H4 (cell line): ENCODE measurements around the gene BICRAL. TPM values are rescaled to one million over a fixed set of nuclear protein-coding genes. Genes with fewer than 3 reads are reported as not detected.
"Not testable (repeated sequence)": the region's sequence is repeated elsewhere in the genome, so short reads cannot be mapped to it uniquely, and the experiment has no call there.

Experiments used
- DNase-seq: peaks from one replicate; pipeline ENCODE4 v3.0.0-alpha.2; 2015; ENCODE audit warnings: low spot score
- total RNA-seq: library from RNA; depleted of rRNA; stranded (reverse); fragments of >200 nt; shearing (Covaris generic); gene quantifications from 2 replicates; pipeline ENCODE4 v1.2.3, GENCODE V29; 2014; rRNA removed

The BICRAL gene
- total RNA-seq, 1 experiment from 2014 or later: 3.4 TPM

- no peak for DNase-seq
These were observed 114.4 kb downstream of the BICRAL start for GRCh38 chr6:42896178-42896719.

- peak; percentile 51 for DNase-seq
These were observed 117.1 kb downstream of the BICRAL start for GRCh38 chr6:42898891-42899361.

- no peak for DNase-seq
These were observed 118.0 kb downstream of the BICRAL start for GRCh38 chr6:42899871-42900270.

GRCh38 chr6:42901538-42901957 is 119.7 kb downstream of the BICRAL start:
- DNase-seq: peak; percentile 86

- DNase-seq: not testable (repeated sequence)
These were observed 120.8 kb downstream of the BICRAL start for GRCh38 chr6:42902429-42903263.

- no peak for DNase-seq
These were observed 122.6 kb downstream of the BICRAL start for GRCh38 chr6:42904467-42904866.

GRCh38 chr6:42907336-42907735 is 125.5 kb downstream of the BICRAL start:
- no peak for DNase-seq

- no peak for DNase-seq
These were observed 128.0 kb downstream of the BICRAL start for GRCh38 chr6:42909835-42910234.

- DNase-seq: no peak
These were observed 129.5 kb downstream of the BICRAL start for GRCh38 chr6:42911171-42912021.

GRCh38 chr6:42914546-42914945 is 132.7 kb downstream of the BICRAL start:
- DNase-seq: no peak

- DNase-seq: no peak
These were observed 133.9 kb downstream of the BICRAL start, which contains the start of gene PTCRA for GRCh38 chr6:42915732-42916131. PTCRA (plus strand) TSS chr6:42916053; CDS start chr6:42916070, 17 bp downstream.

- DNase-seq: no peak
These were observed 134.4 kb downstream of the BICRAL start for GRCh38 chr6:42916288-42916687.

Other genes starting within 250 kb of the BICRAL start
- 14.9 and 16.3 TPM in 2 replicates for gene UBR2, start 218.0 kb upstream of the BICRAL start, total RNA-seq
- not detected in 2 replicates for gene PRPH2, start 59.5 kb upstream of the BICRAL start, total RNA-seq
- gene TBCC, start 35.9 kb upstream of the BICRAL start, total RNA-seq: 49.7 and 66.4 TPM in 2 replicates
- 188 and 203 TPM in 2 replicates for gene RPL7L1, start 97.6 kb downstream of the BICRAL start, total RNA-seq
- not detected in 2 replicates for gene PTCRA, start 134.0 kb downstream of the BICRAL start, total RNA-seq
- gene CNPY3, start 147.4 kb downstream of the BICRAL start, total RNA-seq: 34.0 and 50.6 TPM in 2 replicates
- gene GNMT, start 178.7 kb downstream of the BICRAL start, total RNA-seq: not detected in 2 replicates
- gene PEX6, start 197.1 kb downstream of the BICRAL start, total RNA-seq: 39.2 and 45.8 TPM in 2 replicates
- gene PPP2R5D, start 202.5 kb downstream of the BICRAL start, total RNA-seq: 61.1 and 70.8 TPM in 2 replicates
- gene MEA1, start 231.9 kb downstream of the BICRAL start, total RNA-seq: 154 and 171 TPM in 2 replicates
- gene KLHDC3, start 232.2 kb downstream of the BICRAL start, total RNA-seq: 77.4 and 95.0 TPM in 2 replicates
- gene RRP36, start 239.6 kb downstream of the BICRAL start, total RNA-seq: 204 and 205 TPM in 2 replicates